ENCODE results near the gene MOB1B.
A peak's percentile ranks its signal among the peaks of the same experiment; 100 is the strongest.
"Not testable (repeated sequence)": the region's sequence is repeated elsewhere in the genome, so short reads cannot be mapped to it uniquely, and the experiment has no call there.

Gene MOB1B

GRCh38 chr4:70901984-70902576 is at the start of gene MOB1B:
Gene MOB1B, plus strand, starts transcription at chr4:70902369. Its CDS starts 168 bp downstream, at chr4:70902537.
- peak; percentile 79 for DNase-seq (ENCODE audit: low read depth)

- DNase-seq (ENCODE audit: low read depth) = no peak
Observed at GRCh38 chr4:70855464-70855863, 46.7 kb upstream of the MOB1B start.

- DNase-seq (ENCODE audit: low read depth) = no peak
Observed at GRCh38 chr4:70858454-70858853, 43.7 kb upstream of the MOB1B start.

GRCh38 chr4:70859066-70859465 is 43.1 kb upstream of the MOB1B start:
- no peak for DNase-seq (ENCODE audit: low read depth)

- no peak for DNase-seq (ENCODE audit: low read depth)
Observed at GRCh38 chr4:70863099-70863790, 38.9 kb upstream of the MOB1B start.

- DNase-seq (ENCODE audit: low read depth) = no peak
Observed at GRCh38 chr4:70868778-70869177, 33.4 kb upstream of the MOB1B start.

- DNase-seq (ENCODE audit: low read depth) = no peak
Observed at GRCh38 chr4:70873216-70873615, 29.0 kb upstream of the MOB1B start.

- no peak for DNase-seq (ENCODE audit: low read depth)
Observed at GRCh38 chr4:70874268-70875156, 27.7 kb upstream of the MOB1B start.

GRCh38 chr4:70877556-70877955 is 24.6 kb upstream of the MOB1B start:
- DNase-seq (ENCODE audit: low read depth) = no peak

GRCh38 chr4:70880739-70881138 is 21.4 kb upstream of the MOB1B start:
- DNase-seq (ENCODE audit: low read depth) = no peak

- no peak for DNase-seq (ENCODE audit: low read depth)
Observed at GRCh38 chr4:70885174-70885573, 17.0 kb upstream of the MOB1B start.

- DNase-seq (ENCODE audit: low read depth) = no peak
Observed at GRCh38 chr4:70892086-70892769, 9.9 kb upstream of the MOB1B start.

GRCh38 chr4:70893790-70894189 is 8.4 kb upstream of the MOB1B start:
- DNase-seq (ENCODE audit: low read depth) = no peak

- no peak for DNase-seq (ENCODE audit: low read depth)
Observed at GRCh38 chr4:70895405-70895804, 6.8 kb upstream of the MOB1B start.

GRCh38 chr4:70895811-70896491 is 6.2 kb upstream of the MOB1B start:
- no peak for DNase-seq (ENCODE audit: low read depth)

GRCh38 chr4:70898581-70898980 is 3.6 kb upstream of the MOB1B start:
- not testable (repeated sequence) for DNase-seq (ENCODE audit: low read depth)

- no peak for DNase-seq (ENCODE audit: low read depth)
Observed at GRCh38 chr4:70901607-70901983, 574 bp upstream of the MOB1B start.

- DNase-seq (ENCODE audit: low read depth) = peak; percentile 12
Observed at GRCh38 chr4:70902577-70903290, 565 bp downstream of the MOB1B start.

- no peak for DNase-seq (ENCODE audit: low read depth)
Observed at GRCh38 chr4:70903291-70903603, 1.1 kb downstream of the MOB1B start.

GRCh38 chr4:70908993-70909556 is 6.9 kb downstream of the MOB1B start:
- no peak for DNase-seq (ENCODE audit: low read depth)

GRCh38 chr4:70914000-70914399 is 11.8 kb downstream of the MOB1B start:
- no peak for DNase-seq (ENCODE audit: low read depth)
